OCI-LY3 (cell line): ENCODE measurements around the gene PCSK4.

Experiments used
- H2AFZ ChIP-seq: fragments of 200-600, 300-600 bp; shearing (Covaris generic); 2 replicates; pipeline ENCODE4 v1.6.0; 2014; ENCODE audit warnings: antibody characterized with exemption, low read depth, low read length
- H3K27ac ChIP-seq: fragments of 200-600, 300-600 bp; sonication (generic); 2 replicates; pipeline ENCODE4 v1.5.1; 2014; ENCODE audit warnings: mild to moderate bottlenecking, low read length, moderate library complexity, mixed read lengths
- H3K27me3 ChIP-seq: fragments of 200-600, 300-600 bp; sonication (generic); 2 replicates; pipeline ENCODE4 v1.6.1; 2014; ENCODE audit warnings: low read depth, low read length, mixed read lengths
- H3K36me3 ChIP-seq: fragments of 200-600, 300-600 bp; sonication (generic); replicated peaks from 2 replicates; pipeline ENCODE3; 2014; ENCODE audit warnings: low read depth, low read length, mixed read lengths
- H3K4me1 ChIP-seq: fragments of 300-600, 200-600 bp; sonication (generic); 2 replicates; pipeline ENCODE4 v1.6.1; 2014; ENCODE audit warnings: low read length, mixed read lengths
- H3K4me2 ChIP-seq: fragments of 200-600, 300-600 bp; sonication (generic); 2 replicates; pipeline ENCODE4 v1.6.1; 2014; ENCODE audit warnings: low read length, mixed read lengths
- H3K4me3 ChIP-seq: fragments of 300-600, 200-600 bp; sonication (generic); 2 replicates; pipeline ENCODE4 v1.5.1; 2014; ENCODE audit warnings: antibody characterized with exemption, mild to moderate bottlenecking, low read length, moderate library complexity
- H3K79me2 ChIP-seq: fragments of 300-600, 200-600 bp; shearing (Covaris generic); 2 replicates; pipeline ENCODE4 v1.6.1; 2014; ENCODE audit warnings: mild to moderate bottlenecking, low read length, mixed read lengths
- H3K9ac ChIP-seq: fragments of 300-600, 200-600 bp; shearing (Covaris generic); 2 replicates; pipeline ENCODE4 v1.6.0; 2014; ENCODE audit warnings: mild to moderate bottlenecking, low read length, moderate library complexity
- H3K9me3 ChIP-seq: fragments of 200-600, 300-600 bp; shearing (Covaris generic); 2 replicates; pipeline ENCODE4 v1.6.1; 2014; ENCODE audit warnings: low read length, mixed read lengths; ENCODE audit not compliant: insufficient read depth
- H4K20me1 ChIP-seq: fragments of 200-600, 300-600 bp; sonication (generic); 2 replicates; pipeline ENCODE4 v1.6.1; 2016; ENCODE audit warnings: low read length, mixed read lengths; ENCODE audit not compliant: insufficient read depth
- CTCF ChIP-seq: fragments of 200-600, 300-600 bp; sonication (generic); IDR thresholded peaks from 2 replicates; pipeline ENCODE4 v1.5.1; 2014; ENCODE audit warnings: antibody characterized with exemption, low read length, low read depth
- EZH2phosphoT487 ChIP-seq: fragments of 200-600 bp; shearing (Covaris generic); IDR thresholded peaks from 2 replicates; pipeline ENCODE4 v1.6.1; 2018; ENCODE audit warnings: antibody characterized with exemption, mixed run types, low read depth

PCSK4 gene

GRCh38 chr19:1483131-1483978 is 6.8 kb downstream of the PCSK4 start:
- no peaks in the 10 kb centered on the region for H3K27me3 ChIP-seq

GRCh38 chr19:1482361-1483130 is 7.6 kb downstream of the PCSK4 start:
- H3K4me3 ChIP-seq: no peak overlapping the region
- no peak overlapping the region for H3K4me2 ChIP-seq
- H3K36me3 ChIP-seq: no peaks in the 10 kb centered on the region
- no peaks in the 10 kb centered on the region for H4K20me1 ChIP-seq
- no peaks in the 10 kb centered on the region for H3K27me3 ChIP-seq
- H3K79me2 ChIP-seq: peaks cover 14% of the 10 kb centered on the region
- H3K27ac ChIP-seq: no peak overlapping the region
- no peak for TF ChIP-seq EZH2phosphoT487
- no peak for TF ChIP-seq CTCF
- no peak overlapping the region for H3K9ac ChIP-seq
- no peak overlapping the region for H2AFZ ChIP-seq
- peaks cover 3% of the 10 kb centered on the region; the same call in 1 of the 2 replicates for H3K4me1 ChIP-seq
- no peaks in the 10 kb centered on the region for H3K9me3 ChIP-seq

More at GRCh38 chr19:1483131-1483978, 6.8 kb downstream of the PCSK4 start:
- TF ChIP-seq CTCF: no peak
- TF ChIP-seq EZH2phosphoT487: no peak
- H3K9ac ChIP-seq: no peak overlapping the region
- H3K9me3 ChIP-seq: no peaks in the 10 kb centered on the region
- no peak overlapping the region for H3K4me2 ChIP-seq
- no peak overlapping the region for H2AFZ ChIP-seq
- no peaks in the 10 kb centered on the region for H4K20me1 ChIP-seq
- no peak overlapping the region for H3K27ac ChIP-seq
- H3K4me1 ChIP-seq: no peaks in the 10 kb centered on the region
- H3K79me2 ChIP-seq: peaks cover 6% of the 10 kb centered on the region
- H3K36me3 ChIP-seq: no peaks in the 10 kb centered on the region
- H3K4me3 ChIP-seq: no peak overlapping the region

- Histone ChIP-seq H3K9ac (no peak overlapping the region), H3K4me2 (no peak overlapping the region), H3K27me3 (no peaks in the 10 kb centered on the region), H4K20me1 (no peaks in the 10 kb centered on the region), H2AFZ (no peak overlapping the region), H3K9me3 (no peaks in the 10 kb centered on the region), H3K36me3 (peaks cover 4% of the 10 kb centered on the region), H3K4me1 (peaks cover 6% of the 10 kb centered on the region; the same call in 1 of the 2 replicates), H3K79me2 (peaks cover 20% of the 10 kb centered on the region), H3K27ac (no peak overlapping the region), H3K4me3 (no peak overlapping the region)
- no peak for TF ChIP-seq CTCF
- no peak for TF ChIP-seq EZH2phosphoT487
Observed at GRCh38 chr19:1481893-1482360, 8.2 kb downstream of the PCSK4 start.
